HG02642 (cell line): Measurements from ENCODE around the gene USP6.
"Not testable (repeated sequence)": the region's sequence is repeated elsewhere in the genome, so short reads cannot be mapped to it uniquely, and the experiment has no call there.

Experiments
- ATAC-seq: cut with Tn5 transposase; IDR thresholded peaks from one replicate; pipeline ENCODE4 v1.9.1; 2021; ENCODE audit warnings: mild to moderate bottlenecking; ENCODE audit not compliant: unreplicated experiment, poor library complexity

The USP6 gene

GRCh38 chr17:5115673-5116651, at the start of gene USP6:
USP6 (plus strand) TSS chr17:5116032; CDS start chr17:5130368, 14,336 bp downstream.
- no peak for ATAC-seq

DNA sequence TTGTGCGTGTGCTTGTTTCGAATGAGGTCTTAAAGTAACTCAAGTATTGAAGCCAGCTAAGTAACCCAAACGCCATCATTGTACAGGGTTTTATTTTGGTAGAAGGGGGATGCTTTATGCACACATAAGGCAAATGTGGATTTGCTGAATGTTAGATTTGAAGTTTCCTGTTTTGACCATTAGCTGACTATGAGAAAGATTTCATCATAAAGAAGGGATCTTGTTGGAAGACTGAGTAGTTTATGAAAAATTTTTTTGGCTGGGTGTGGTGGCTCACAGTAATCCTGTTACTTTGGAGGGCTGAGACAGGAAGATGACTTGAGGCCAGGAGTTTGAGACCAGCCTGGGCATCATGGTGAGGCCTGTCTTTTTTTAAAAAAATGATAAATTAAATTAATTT, 47.6 kb upstream of the USP6 start:
- no peak for ATAC-seq

GRCh38 chr17:5069724-5070123, 46.1 kb upstream of the USP6 start:
- ATAC-seq: no peak

DNA sequence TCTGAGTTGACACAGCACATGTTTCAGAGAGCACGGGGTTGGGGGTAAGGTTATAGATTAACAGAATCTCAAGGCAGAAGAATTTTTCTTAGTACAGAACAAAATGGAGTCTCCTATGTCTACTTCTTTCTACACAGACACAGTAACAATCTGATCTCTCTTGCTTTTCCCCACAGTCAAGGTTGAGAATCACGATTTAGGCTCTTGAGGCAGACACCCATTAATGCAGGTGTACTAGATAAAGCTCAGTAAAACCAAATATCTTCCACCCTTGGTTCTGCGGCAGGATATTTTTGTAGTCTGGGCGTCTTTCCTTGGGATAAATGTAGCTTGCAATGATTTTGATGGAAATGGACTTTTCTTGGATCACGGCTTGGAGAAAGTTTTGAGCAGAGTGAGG, 40.4 kb upstream of the USP6 start:
- ATAC-seq: not testable (repeated sequence)

DNA sequence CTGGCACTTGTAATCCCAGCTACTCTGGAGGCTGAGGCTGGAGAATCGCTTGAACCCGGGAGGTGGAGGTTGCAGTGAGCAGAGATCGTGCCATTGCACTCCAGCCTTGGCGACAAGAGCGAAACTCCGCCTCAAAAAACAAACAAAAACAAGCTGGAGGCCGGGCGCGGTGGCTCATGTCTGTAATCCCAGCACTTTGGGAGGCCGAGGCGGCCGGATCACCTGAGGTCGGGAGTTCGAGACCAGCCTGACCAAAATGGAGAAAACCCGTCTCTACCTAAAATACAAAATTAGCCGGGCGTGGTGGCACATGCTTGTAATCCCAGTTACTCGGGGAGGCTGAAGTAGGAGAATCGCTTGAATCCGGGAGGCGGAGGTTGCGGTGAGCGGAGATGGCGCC, 38.6 kb upstream of the USP6 start:
- not testable (repeated sequence) for ATAC-seq

GRCh38 chr17:5077781-5078105, 38.1 kb upstream of the USP6 start:
- no peak for ATAC-seq

DNA sequence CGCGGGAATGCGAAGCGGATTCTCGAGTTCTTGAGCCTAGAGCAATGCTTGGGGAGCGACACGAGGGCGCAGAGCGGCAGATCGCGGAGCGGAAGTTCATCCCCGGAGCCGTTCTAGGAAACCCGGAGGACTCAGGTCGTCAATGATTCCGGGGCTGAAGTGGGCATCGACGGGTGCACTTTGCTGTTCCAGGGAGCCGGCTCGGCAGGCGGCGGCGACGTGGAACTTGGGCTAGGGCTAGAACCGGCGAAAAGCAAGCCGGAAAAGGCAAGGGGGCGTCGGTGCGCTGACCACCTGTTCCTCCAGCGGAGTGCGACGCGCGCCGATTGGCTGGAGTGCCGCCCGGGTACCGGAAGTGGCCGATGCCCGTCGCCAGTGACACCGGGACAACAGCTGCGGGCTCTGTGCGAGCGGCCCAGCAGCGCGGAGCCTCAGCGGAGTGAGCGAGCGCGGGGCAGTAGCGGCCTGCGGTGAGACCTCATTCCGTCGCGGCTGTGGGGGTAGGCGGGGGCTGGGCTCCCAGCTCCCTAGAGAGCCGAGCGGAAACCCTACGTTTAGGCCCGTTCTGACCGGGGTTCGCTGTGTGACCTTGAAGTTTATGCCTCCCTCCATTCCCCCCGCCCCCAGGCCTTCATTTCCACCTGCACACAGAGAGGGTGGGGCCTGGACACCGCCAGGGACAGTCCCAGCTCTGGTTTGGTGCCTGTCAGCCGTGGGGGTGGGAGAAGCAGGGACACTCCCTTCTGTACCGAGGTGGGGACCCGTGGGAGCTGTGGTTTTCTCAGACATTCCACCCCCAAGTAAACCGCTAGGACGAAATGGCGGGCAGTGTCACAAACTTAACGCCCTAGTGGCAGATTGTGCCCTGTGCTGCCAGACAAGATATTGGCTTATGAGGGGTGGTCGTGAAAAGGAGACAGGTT, 37.5 kb upstream of the USP6 start, which contains the start of gene ZFP3:
Gene ZFP3, plus strand, starts transcription at position 362 of the 923 bp plus-strand sequence. CDS start 13,038 bp downstream, outside the sequence.
- peak; percentile 78 for ATAC-seq

DNA sequence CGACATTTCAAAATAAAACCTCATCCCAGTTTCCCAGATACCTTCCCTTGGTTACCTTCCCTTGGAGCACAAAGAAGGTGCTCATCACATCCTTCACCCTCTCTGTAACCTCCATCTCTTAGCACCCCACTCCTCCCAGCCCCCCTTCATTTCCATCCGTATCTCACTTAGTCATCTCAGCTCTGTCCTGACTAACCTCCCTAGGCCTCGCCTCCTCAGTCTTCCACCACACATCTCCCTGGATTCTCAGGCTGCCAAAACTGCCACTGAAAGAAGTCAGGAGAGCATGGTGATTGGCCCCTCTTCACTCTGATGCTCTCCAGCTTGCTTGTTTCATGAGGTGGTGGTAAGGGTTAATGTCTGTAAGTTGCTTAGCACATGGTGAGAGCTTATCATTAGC, 35.2 kb upstream of the USP6 start:
- ATAC-seq: no peak

GRCh38 chr17:5092218-5093010, 23.4 kb upstream of the USP6 start:
- no peak for ATAC-seq

DNA sequence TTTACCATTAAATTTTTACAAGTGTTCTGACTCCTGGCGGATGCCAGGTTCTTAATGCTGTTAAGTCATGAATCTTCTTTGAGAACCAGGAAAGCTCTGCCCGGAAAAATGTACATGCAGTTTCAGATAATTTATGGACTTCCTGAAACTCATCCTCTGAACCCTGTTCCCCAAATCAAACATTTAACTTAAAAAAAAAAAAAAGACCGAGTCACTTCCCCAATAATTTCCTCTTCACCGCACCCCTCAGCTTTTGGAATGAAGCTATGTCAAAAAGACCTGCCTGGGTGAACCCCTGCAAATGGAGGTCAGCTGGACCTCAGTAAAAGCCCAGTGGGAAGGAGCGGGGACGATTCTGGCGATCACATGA, 19.1 kb upstream of the USP6 start:
- ATAC-seq: no peak

GRCh38 chr17:5097101-5097834, 18.6 kb upstream of the USP6 start:
- no peak for ATAC-seq

- ATAC-seq: no peak
Observed at GRCh38 chr17:5099271-5099670, 16.6 kb upstream of the USP6 start.

GRCh38 chr17:5100832-5101231, 15.0 kb upstream of the USP6 start:
- ATAC-seq: no peak

DNA sequence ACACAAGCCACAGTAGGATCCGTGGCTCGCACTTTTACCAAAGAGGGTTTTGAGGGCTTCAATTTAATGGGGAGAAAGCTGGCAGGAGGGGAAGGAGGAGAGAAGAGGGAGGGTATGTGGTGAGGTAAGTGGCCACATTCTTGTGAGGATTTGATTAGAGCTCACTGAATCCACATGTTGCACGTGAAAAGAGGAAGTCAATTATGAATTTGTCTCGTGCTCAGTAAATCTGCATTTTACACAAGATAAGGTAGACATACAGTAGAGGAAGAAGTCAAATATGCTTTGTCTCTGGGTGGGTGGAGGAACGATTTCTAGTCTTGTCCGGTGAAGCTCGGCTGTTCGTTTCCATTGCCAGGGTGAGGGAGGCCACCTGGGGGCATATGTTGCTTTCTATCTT, 5.0 kb upstream of the USP6 start:
- no peak for ATAC-seq

DNA sequence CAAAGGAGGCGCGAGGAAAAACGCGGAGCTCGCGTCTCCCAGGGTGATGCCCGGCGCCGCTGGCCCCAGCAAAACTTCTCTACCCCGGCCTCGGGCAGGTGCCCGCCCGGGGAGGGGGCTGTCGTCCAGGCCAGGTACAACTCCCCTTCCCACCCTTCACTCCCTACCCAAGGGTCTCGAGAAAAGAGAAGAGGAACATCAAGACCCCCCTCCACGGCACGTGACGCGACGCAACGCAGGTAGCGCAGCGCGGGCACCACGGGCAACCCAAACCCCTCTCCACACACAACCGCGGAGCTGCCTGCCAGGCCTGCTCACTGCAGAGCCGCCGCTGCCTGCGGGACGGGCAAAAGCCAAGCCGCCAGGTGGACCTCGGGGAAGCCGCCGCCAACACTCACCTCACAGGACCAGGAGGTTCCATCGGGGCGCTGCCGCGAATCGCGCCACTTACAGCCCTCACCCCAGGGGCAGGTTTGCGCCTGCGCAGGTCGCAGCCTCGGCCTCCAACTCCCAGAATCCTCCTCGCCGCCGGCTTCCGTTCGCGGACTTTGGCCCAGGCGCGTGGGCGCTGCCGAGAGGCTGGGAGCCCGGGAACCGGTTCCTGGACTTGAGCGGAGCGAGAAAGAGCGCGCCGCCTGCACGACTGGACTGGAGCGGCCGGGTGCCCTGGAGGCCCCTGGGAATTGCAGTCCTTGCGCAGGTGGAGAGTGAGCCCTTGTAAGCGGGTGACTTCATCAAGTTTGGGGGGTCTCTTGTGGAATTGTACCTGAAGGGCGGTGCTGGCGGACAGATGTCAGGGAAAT, 4.2 kb upstream of the USP6 start, which contains the start of gene ZNF232:
Gene ZNF232, minus strand, starts transcription at position 477 of the 803 bp plus-strand sequence. Its CDS starts 56 bp downstream, at position 421.
- peak; percentile 92 for ATAC-seq

DNA sequence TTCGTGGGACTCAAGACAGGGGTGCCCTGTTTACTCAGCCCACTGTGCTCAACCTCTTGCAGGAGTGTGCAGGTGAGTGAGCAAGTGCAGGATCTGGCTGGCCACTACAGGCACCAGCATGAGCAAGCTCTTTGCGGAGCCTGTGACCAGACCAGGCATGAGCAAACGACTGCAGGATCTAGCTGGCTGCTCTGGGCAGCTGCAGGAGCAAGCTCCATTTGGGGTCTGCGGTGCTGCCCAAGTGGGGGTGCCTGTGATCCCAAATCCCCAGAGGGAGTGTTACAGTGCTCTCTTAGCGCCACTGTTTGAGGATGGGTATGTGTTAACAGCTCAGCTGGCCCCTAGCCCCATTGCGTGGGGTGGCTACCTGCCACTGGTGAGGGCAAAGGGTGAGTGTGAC, 2.4 kb downstream of the USP6 start:
- ATAC-seq: no peak

DNA sequence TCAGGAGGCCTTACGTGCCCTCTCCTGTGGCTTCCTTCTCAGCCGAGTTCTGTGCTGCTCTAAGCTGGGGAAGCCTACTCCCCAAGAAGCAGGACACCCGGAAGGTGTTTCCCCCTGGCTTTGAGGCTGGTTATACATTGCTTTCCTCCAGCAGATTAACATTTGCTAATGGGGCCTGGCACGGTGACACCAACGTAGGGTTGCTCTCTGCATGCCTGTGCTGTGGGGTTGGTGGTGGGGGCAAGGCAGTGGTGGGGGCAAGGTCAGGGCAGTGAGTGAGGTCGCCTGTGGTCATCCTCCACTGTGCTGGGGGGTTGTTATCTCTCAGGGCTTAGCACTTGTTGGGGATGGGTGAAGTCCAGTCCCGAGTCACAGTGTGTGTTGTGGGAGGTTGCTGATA, 4.2 kb downstream of the USP6 start:
- no peak for ATAC-seq

DNA sequence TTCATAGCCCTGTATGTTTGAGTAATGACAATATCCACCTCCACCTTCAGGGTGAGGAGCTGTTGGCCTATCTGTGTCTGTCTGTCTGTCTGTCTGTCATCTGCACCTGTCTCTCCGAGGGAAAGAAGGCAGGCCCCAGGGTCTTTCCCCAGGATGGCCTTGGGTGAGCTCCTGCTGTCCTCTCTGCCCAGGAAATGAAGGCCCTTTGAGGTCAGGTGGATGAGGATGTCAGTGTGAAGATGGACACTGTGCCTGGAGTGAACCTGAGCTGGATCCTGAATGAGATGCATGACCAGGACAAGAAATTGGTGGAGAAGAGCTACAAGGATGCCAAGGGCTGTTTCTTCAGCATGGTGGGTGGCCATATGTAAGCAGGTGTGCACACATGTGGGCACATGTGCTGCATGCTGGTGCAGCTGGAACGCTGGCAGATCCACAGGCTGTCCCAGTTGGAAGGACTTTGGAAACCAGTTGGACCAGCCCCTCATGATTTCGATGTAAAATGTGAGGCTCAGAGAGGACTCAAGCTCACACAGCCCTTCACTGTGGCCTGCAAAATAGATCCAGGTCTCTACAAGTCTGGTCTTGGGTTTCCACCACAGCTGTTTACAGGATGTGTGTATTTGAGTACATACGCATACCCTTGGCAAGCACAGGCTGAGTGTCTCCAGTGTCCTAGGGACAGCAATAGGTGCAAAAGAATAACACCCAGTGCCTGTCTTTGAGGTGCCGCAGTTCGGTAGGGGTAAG, 4.8 kb downstream of the USP6 start:
- ATAC-seq: not testable (repeated sequence)
